Fibroblast of lung (primary cell): ENCODE results near the gene MEGF9. TPM values are rescaled to one million over a fixed set of nuclear protein-coding genes. Genes with fewer than 3 reads are reported as not detected.

Experiments
- DNase-seq, 2 donors: peaks; one replicate each; pipeline versions ENCODE4 v3.0.0 to v3.0.0-alpha.2; 2010; ENCODE audit warnings: low read depth in 2 of 2
- H2AFZ ChIP-seq: 2 replicates; pipeline ENCODE4 v1.5.1; 2012; ENCODE audit warnings: low read length, control low read depth, inconsistent platforms
- H3K27ac ChIP-seq: 2 replicates; pipeline ENCODE4 v1.5.1; 2011; ENCODE audit warnings: low read length, control low read depth; ENCODE audit not compliant: insufficient read depth
- H3K27me3 ChIP-seq: 2 replicates; pipeline ENCODE4 v1.5.1; 2011; ENCODE audit warnings: mild to moderate bottlenecking, low read length; ENCODE audit not compliant: control insufficient read depth, insufficient read depth
- H3K36me3 ChIP-seq: 2 replicates; pipeline ENCODE4 v1.5.1; 2011; ENCODE audit warnings: low read length; ENCODE audit not compliant: control insufficient read depth, insufficient read depth
- H3K4me1 ChIP-seq: 2 replicates; pipeline ENCODE4 v1.5.1; 2011; ENCODE audit warnings: low read length; ENCODE audit not compliant: control insufficient read depth, insufficient read depth; ENCODE audit errors: extremely low read depth
- H3K4me2 ChIP-seq: 2 replicates; pipeline ENCODE4 v1.5.1; 2011; ENCODE audit warnings: low read length, control low read depth; ENCODE audit not compliant: insufficient read depth; ENCODE audit errors: extremely low read depth
- H3K4me3 ChIP-seq, 4 experiments: fragments of 200-600 bp in 1 of 4; sonication (generic) in 1 of 4; replicated peaks in 1 of 4; 2 replicates each; pipeline ENCODE4 v1.5.1; 2011 to 2016; ENCODE audit warnings: low read length in 4 of 4, low read depth in 3 of 4, mild to moderate bottlenecking in 3 of 4, control low read depth in 2 of 4, inconsistent platforms in 1 of 4, mixed read lengths in 1 of 4; ENCODE audit not compliant: insufficient read depth in 1 of 4; ENCODE audit errors: control extremely low read depth in 1 of 4
- H3K79me2 ChIP-seq: 2 replicates; pipeline ENCODE4 v1.5.1; 2012; ENCODE audit warnings: mild to moderate bottlenecking, low read length, inconsistent platforms; ENCODE audit not compliant: control insufficient read depth, insufficient read depth
- H3K9ac ChIP-seq: 2 replicates; pipeline ENCODE4 v1.5.1; 2011; ENCODE audit warnings: mild to moderate bottlenecking, low read length, control low read depth; ENCODE audit not compliant: insufficient read depth
- H3K9me3 ChIP-seq: 2 replicates; pipeline ENCODE4 v1.5.1; 2012; ENCODE audit warnings: low read depth, low read length; ENCODE audit not compliant: control insufficient read depth, insufficient read depth
- H4K20me1 ChIP-seq: 2 replicates; pipeline ENCODE4 v1.5.1; 2011; ENCODE audit warnings: low read length; ENCODE audit not compliant: control insufficient read depth, insufficient read depth; ENCODE audit errors: extremely low read depth
- EZH2 ChIP-seq: IDR thresholded peaks from 2 replicates; pipeline ENCODE4 v1.5.1; 2012; ENCODE audit warnings: low read length, control low read depth, mild to moderate bottlenecking; ENCODE audit errors: missing control alignments
- polyA plus RNA-seq, 2 donors: library from polyadenylated mRNA; depleted of rRNA in 1 of 2; stranded (reverse) in 1 of 2; unstranded in 1 of 2; fragments of >200 nt; gene quantifications; 2 replicates each; pipeline ENCODE4 v1.2.1, GENCODE V29; 2011 to 2012; ENCODE audit warnings: missing spikeins in 1 of 2
- total RNA-seq: library from RNA; depleted of rRNA; stranded (reverse); fragments of >200 nt; gene quantifications from 2 replicates; pipeline ENCODE4 v1.2.1, GENCODE V29; 2014
- TF ChIP-seq, protein P1 (sequence below), 2 donors: IDR thresholded peaks in 1 of 2; conservative IDR thresholded peaks in 1 of 2; 1 replicate in 1 of 2; 2 replicates in 1 of 2; pipeline ENCODE4 v1.5.1; 2011 to 2012; ENCODE audit warnings: low read length in 2 of 2, control low read depth in 1 of 2, inconsistent platforms in 1 of 2, low read depth in 1 of 2, mild to moderate bottlenecking in 1 of 2

MEGF9 gene
- total and polyA plus RNA-seq, 2 donors (not counting 1 experiment from before 2014, with no cell fraction given) = 15.8 to 24.9 TPM

DNA sequence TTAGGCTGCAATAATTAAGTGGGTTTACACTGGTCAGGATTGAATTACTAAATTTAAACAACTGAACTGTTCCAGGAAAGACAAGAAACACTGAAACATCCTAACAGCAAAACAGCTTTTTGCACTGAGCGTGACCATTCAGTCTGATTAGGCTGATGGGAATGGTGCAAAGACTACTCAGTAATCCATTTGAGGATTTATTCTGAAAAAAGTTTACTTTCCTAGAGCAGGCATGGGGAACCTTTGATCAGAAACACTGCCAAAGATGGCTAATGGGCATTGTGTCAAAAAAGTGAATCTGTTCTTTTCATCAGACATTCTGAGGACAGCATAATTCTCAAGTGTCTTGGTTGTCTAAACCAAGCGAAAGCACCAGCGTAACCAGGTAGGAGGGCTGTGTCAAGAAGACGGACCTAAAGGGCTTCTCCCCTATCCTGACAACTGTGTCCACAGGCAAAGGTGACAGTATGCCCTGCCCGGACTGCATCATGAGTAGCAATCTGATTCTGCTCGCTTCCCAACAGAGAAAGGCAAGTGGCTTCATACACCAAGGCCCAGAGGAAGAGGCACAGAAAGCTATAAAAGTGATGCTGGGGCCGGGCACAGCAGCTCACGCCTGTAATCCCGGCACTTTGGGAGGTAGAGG lies 45.6 kb upstream of the MEGF9 start:
- Histone ChIP-seq H3K79me2 (no peaks in the 10 kb centered on the region), H3K27ac (no peak overlapping the region), H3K4me2 (no peak overlapping the region), H3K36me3 (peaks cover 9% of the 10 kb centered on the region), H4K20me1 (no peaks in the 10 kb centered on the region), H2AFZ (no peak overlapping the region), H3K27me3 (no peaks in the 10 kb centered on the region), H3K9ac (no peak overlapping the region), H3K4me3 (no peak overlapping the region), H3K4me1 (no peaks in the 10 kb centered on the region), H3K9me3 (no peaks in the 10 kb centered on the region)
- TF ChIP-seq EZH2 = no peak
- TF ChIP-seq, protein P1, sequence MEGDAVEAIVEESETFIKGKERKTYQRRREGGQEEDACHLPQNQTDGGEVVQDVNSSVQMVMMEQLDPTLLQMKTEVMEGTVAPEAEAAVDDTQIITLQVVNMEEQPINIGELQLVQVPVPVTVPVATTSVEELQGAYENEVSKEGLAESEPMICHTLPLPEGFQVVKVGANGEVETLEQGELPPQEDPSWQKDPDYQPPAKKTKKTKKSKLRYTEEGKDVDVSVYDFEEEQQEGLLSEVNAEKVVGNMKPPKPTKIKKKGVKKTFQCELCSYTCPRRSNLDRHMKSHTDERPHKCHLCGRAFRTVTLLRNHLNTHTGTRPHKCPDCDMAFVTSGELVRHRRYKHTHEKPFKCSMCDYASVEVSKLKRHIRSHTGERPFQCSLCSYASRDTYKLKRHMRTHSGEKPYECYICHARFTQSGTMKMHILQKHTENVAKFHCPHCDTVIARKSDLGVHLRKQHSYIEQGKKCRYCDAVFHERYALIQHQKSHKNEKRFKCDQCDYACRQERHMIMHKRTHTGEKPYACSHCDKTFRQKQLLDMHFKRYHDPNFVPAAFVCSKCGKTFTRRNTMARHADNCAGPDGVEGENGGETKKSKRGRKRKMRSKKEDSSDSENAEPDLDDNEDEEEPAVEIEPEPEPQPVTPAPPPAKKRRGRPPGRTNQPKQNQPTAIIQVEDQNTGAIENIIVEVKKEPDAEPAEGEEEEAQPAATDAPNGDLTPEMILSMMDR (conservative IDR thresholded peaks at IDR 0.05 in 1 of 2, IDR thresholded peaks at IDR 0.05 in 1 of 2; ENCODE audit: low read depth in 1 of 2, low read length in 2 of 2) = no peak
- no peak for DNase-seq

DNA sequence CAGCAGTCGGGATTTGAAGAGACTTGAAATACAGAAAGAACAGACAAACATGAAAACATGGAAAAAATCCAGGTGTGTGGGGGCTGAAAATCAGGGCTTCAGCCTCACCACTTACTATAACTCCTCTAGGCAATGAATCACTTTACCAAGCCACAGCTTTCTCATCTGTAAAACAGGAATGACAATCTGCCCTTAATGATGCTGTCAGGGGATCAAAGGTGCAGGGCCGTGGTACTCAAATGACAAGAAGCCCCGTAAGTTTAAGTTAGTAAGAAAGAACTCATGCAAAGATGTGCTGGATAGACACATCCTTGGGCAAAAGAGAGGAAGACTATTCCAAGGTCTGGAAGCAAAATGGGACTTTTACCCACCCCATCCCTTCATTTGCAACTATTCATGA lies 44.3 kb upstream of the MEGF9 start:
- TF ChIP-seq, protein P1 (conservative IDR thresholded peaks at IDR 0.05 in 1 of 2, IDR thresholded peaks at IDR 0.05 in 1 of 2; ENCODE audit: low read depth in 1 of 2, low read length in 2 of 2) = no peak
- TF ChIP-seq EZH2 = no peak
- no peak overlapping the region for H3K4me2 ChIP-seq
- H4K20me1 ChIP-seq = no peaks in the 10 kb centered on the region
- no peak overlapping the region for H3K9ac ChIP-seq
- no peak overlapping the region for H2AFZ ChIP-seq
- no peak overlapping the region for H3K4me3 ChIP-seq
- H3K27me3 ChIP-seq = no peaks in the 10 kb centered on the region
- DNase-seq = no peak
- no peaks in the 10 kb centered on the region for H3K9me3 ChIP-seq
- H3K36me3 ChIP-seq = peaks cover 3% of the 10 kb centered on the region
- no peaks in the 10 kb centered on the region for H3K79me2 ChIP-seq
- H3K27ac ChIP-seq = no peak overlapping the region
- H3K4me1 ChIP-seq = no peaks in the 10 kb centered on the region

DNA sequence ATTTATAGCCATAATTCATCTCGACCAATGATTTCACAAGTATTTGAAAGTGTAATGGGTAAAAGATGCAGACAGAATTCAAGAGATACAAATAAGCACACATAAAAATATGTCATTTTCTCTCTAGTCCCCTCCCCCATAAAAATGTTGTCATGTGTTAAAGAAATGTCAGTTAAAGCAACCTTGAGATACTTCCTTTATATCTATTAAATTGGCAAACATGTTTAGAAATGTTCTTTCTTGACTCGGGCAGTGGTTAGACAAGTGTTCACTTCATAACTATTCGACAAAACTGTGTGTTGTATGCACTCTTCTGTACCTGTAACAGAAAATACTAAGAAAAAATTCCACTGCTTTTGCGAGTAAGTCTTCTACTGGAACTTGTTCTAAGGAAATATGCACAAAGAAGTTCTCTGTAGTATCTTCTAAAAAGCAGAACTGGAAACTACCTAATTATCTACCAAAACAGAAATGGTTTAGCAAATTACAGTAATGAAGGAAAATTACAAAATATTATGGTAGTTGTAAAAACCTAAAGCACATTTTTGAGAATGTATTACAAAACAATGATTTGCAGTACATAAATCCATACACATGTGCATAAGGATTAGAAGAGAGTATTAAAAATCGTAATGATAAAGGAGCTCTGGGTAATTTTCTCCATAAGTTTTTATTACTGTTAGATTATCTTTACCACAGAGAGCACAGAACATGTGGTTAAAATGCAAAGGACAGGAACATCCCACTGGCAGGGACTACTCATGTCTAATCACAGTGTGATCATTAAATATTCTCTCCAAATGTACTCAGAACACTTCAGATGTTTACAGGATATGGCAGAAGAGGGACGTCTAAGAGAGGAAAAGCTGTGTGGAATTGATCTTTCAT lies 43.0 kb upstream of the MEGF9 start:
- Histone ChIP-seq H3K79me2 (no peaks in the 10 kb centered on the region), H3K9me3 (no peaks in the 10 kb centered on the region), H3K4me2 (no peak overlapping the region), H3K27me3 (no peaks in the 10 kb centered on the region), H4K20me1 (no peaks in the 10 kb centered on the region), H3K27ac (no peak overlapping the region), H3K4me3 (no peak overlapping the region), H3K36me3 (no peaks in the 10 kb centered on the region), H3K4me1 (no peaks in the 10 kb centered on the region), H2AFZ (no peak overlapping the region), H3K9ac (no peak overlapping the region)
- TF ChIP-seq, protein P1 (conservative IDR thresholded peaks at IDR 0.05 in 1 of 2, IDR thresholded peaks at IDR 0.05 in 1 of 2; ENCODE audit: low read depth in 1 of 2, low read length in 2 of 2) = no peak
- no peak for TF ChIP-seq EZH2
- DNase-seq = no peak
